ENCODE results near the gene POC1A. TPM values are rescaled to one million over a fixed set of nuclear protein-coding genes. Genes with fewer than 3 reads are reported as not detected.
A peak's percentile ranks its signal among the peaks of the same experiment; 100 is the strongest.
"Not testable (repeated sequence)": the region's sequence is repeated elsewhere in the genome, so short reads cannot be mapped to it uniquely, and the experiment has no call there.

POC1A gene
- polyA plus RNA-seq, 10 donors: 2.6 to 8.0 (median 4.3) TPM

DNA sequence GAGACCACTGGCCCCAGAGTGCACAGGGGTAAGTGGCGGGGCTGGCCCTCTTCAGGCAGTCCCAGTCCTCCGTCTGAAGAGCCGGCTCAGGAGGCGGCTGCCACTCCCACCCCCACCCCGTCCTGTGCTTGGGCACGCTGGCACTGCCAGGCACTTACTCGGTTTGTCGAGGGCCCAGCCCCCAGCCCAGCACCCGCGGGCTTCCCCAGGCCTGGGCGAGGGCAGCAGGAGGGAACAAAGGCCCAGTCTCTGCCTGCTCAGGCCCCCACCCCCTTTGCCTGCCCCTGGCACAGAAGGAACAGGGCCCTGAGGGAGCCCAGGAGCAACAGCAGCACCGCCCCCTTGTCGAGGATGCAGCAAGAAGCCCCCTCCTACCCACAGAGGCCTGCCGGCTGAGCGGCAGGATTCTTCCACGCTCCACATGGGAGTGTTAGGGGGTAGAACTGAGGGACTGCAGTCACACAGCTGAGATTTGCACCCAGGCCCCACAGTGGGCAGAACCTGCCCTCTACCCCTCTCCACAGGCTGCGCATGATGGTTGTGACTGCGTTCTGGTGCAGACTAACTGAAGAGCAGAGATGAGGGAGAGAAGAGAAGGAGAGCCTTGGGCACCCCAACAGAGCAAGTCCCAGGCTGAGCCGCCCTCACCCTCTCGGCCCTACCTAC, 106.8 kb downstream of the POC1A start:
- DNase-seq: no peak

GRCh38 chr3:52046902-52047239, 107.4 kb downstream of the POC1A start:
- DNase-seq: no peak

GRCh38 chr3:52046186-52046901, 107.9 kb downstream of the POC1A start:
- DNase-seq: peak in 1 of 3 donors; percentile 95

DNA sequence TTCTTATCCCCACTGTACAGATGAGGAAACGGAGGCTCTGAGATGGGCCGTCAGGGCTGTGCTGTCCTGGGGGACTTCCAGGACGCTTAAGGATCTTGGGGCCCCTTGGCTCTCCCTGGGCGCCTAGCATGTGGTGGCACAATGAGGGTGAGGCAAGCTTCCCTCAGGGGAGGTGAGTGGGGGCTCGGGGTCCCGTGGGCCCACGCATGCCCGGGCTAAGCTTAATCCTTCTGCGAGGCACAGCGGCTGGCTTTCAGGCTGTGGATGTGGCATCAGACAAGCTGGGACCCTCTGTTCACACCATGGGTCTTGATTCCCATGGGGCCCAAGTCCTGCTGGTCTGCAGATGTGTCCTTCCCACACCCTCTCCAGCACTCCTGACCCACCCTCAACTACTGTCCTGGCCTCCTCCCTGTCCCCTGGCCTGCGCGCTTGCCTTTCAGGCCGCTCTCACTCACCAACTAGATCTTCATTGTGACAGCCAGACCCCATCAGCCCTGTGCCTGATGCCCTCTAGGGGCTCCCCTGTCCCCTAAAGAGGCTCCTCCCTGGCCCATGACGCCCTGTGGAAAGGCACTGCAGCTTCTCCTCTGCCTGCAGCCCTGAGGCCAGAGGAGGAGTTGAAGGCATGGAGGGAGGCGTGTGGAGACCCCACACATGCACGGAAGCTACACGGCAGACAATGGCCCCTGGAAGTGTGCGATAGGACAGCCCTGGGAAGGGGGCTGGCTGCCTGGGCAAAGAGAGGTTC, 109.2 kb downstream of the POC1A start:
- no peak for DNase-seq

DNA sequence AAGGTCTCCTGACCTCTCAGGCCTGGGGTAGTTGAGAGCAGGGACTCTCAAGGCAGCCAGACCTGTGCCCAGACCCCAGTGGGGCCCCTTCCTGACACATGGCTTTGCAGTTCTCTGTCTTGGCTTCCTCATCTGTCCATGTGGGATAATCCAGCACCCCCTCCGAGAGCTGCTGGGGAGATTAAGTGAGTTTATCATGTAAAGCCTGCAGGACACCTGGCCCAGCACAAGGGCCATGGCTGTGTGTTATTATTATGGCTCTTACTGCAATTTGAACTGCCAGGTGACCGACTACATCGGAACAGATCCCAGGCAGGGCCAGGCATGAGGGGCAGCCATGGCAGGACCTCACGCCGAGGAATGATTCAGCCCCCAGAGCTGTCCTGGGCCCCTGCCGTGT, 110.5 kb downstream of the POC1A start:
- no peak for DNase-seq

GRCh38 chr3:52043039-52043438, 111.2 kb downstream of the POC1A start:
- not testable (repeated sequence) for DNase-seq

GRCh38 chr3:52041118-52041731, 113.0 kb downstream of the POC1A start:
- DNase-seq: no peak

GRCh38 chr3:52040600-52040999, 113.6 kb downstream of the POC1A start:
- no peak for DNase-seq

GRCh38 chr3:52039846-52040245, 114.4 kb downstream of the POC1A start:
- peak in 1 of 3 donors; percentile 59 for DNase-seq

DNA sequence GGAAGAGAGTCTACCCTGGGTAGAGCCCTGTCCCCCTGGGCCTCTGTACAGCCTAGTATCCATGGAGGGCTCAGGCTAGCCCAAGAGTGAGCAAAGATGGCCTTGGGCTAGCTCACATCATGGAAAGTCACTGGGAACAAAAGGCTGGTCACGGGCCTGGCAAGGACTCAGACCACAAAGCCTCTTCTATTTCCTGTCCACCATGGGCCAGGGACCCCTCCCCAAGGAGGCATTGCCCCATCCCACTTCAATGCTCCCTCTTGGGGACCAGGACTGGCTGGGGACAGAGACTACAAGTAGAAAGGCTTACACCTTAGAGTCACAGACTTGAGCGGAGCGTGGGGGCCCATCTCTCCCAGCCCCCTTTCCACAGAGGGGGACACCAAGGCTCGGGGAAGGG, 114.8 kb downstream of the POC1A start:
- no peak for DNase-seq

DNA sequence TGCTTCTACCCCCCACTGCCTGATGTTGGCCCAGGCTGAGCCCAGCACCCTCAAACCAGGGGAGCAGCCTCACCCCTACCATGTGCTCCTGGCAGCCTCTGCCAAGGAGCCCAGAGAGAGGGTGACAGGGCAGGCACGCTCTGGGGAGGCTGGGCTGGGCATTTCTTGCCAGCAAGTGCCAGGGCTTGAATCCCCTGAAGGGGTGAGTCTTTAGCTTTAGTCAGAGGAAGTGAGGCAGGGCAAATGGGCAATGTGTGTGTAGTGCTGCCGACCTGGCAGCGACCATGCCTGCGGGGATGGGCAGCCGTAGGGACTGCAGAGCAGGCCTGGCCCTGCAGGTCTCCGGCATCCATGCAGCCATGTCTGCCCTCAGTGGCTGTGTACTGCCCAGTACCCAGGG, 116.0 kb downstream of the POC1A start:
- no peak for DNase-seq

GRCh38 chr3:52037291-52037690, 116.9 kb downstream of the POC1A start:
- no peak for DNase-seq

DNA sequence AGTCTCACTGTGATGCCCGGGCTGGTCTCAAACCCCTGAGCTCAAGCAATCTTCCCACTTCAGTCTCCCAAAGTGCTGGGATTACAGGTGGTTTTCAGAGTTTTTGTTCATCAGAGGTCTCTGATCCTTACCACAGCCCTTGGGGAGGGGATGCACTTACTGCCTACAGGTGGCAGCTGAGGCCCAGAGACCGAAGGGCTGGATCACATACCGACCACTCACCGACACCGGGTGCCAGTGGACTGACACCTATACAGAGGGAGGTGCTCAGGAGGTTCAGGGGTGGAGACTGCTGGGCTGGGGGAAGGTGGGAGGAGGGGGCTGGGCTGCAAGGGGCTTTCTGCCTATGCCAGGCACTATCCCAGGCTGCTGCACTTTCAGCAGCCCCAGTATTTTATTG, 117.4 kb downstream of the POC1A start:
- no peak for DNase-seq

DNA sequence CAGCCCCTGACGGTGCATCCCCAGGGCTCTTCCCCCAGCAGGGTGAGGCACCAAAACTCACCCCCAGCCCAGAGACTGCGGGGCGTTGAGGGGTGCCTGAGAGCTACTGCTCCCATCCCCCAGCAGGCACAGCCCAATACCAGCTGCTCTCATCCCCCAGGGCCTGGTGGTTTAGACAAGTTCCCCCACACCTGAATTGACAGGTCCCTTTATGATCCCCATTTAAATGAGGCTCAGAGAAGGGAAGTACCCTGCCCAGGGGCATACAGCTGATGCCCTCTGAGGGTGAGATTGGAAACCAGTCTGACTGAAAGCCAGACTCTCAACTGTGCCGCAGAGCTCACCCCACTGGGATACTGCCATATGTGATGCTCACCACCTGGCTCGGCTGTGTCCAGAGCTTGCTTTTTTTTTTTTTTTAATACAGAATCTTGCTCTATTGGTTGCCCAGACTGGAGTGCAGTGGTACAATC, 118.0 kb downstream of the POC1A start:
- no peak for DNase-seq

- DNase-seq: no peak
Observed at GRCh38 chr3:52034651-52035050, 119.6 kb downstream of the POC1A start.

- no peak for DNase-seq
Observed at GRCh38 chr3:52034212-52034611, 120.0 kb downstream of the POC1A start.

DNA sequence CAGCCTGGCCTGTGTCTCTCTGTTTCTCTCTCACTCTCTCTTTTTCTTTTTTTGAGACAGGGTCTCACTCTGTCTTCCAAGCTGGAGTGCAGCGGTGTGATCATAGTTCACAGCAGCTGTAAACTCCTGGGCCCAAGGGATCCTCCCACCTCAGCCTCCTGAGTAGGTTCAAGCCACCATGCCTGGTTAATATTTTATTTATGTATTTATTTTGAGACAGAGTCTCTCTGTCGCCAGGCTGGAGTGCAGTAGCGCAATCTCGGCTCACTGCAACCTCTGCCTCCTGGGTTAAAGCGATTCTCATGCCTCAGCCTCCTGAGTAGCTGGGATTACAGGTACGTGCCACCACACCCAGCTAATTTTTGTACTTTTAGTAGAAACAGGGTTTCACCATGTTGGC, 120.5 kb downstream of the POC1A start:
- DNase-seq: not testable (repeated sequence)

DNA sequence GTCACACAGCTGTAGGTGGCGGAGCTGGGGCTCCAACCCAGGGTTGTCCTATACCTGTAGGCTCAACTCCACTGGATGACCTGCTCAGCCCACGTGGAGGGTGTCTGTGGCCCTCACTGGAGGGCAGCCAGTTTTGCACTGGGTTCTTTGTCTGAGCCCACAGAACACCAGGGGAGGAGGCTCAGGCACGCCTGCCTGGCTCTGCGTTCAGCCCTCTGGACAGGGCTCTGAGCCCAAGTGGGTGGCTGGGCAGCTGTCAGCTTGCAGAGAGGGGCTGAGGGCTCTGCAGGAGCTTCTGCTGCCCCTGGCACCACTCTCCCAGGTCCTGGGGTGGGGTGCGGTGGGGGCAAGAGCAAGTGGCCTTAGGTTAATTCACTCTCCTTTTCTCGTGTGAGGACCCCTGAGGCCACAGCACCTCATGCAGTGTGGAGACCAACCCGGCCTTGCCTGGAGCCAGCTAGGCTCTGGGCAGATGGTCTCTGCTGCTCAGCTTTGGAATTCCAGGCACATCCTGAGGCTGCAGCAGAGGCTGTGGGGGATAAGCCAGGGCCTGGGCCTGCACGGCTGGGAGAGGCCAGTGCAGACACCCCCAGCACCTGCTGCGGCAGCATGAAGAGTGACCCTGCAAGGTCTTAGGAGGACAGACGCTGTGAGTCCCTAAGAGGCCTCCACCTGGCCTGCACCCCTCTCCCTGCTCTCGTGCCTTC, 121.4 kb downstream of the POC1A start:
- DNase-seq: peak in 1 of 3 donors; percentile 45

GRCh38 chr3:52031896-52032295, 122.3 kb downstream of the POC1A start:
- no peak for DNase-seq

GRCh38 chr3:52030714-52031310, 123.4 kb downstream of the POC1A start:
- DNase-seq: no peak

- DNase-seq: no peak
Observed at GRCh38 chr3:52029535-52029934, 124.7 kb downstream of the POC1A start.

Measured in muscle of back (tissue), 11 donors.